PC-9 (cell line): ENCODE measurements around the gene LYPLA2.

Experiments used
- CTCF ChIP-seq: fragments of 200-600 bp; sonication (generic); conservative IDR thresholded peaks from 2 replicates; pipeline ENCODE4 v1.6.1; 2017; ENCODE audit warnings: mixed run types, antibody characterized with exemption, mild to moderate bottlenecking, moderate library complexity
- EZH2 ChIP-seq: fragments of 200-600 bp; sonication (generic); IDR thresholded peaks from 2 replicates; pipeline ENCODE4 v1.8.0; 2017; ENCODE audit warnings: antibody characterized with exemption, low read depth

DNA sequence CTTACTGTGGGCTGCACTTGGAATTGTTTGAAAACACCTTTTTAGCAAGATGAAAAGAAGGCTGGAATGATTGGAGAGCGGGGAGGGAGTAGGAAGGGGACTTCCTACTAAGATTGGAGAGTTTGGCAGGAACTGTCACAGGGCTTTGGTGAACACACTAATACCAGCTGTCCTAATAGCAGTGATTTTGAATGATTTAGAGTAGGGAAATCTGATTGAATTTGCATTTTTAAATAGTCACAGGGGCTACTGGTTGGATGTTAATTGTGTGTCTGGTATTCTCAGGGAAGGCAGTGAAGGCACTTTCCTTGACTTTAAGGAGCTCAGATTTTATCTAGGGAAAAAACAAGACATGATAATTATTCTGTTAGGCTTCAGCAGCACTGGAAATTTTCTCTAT lies 36.8 kb downstream of the LYPLA2 start:
- TF ChIP-seq CTCF: no peak
- no peak for TF ChIP-seq EZH2
